Activated CD4-positive, CD25-positive, alpha-beta regulatory T cell (primary cell): ENCODE results near the gene RCE1.

Experiments used
- DNase-seq, 4 experiments: peaks; one replicate each; lab custom pipeline; 2025; lab: John Stamatoyannopoulos, UW

The RCE1 gene

DNA sequence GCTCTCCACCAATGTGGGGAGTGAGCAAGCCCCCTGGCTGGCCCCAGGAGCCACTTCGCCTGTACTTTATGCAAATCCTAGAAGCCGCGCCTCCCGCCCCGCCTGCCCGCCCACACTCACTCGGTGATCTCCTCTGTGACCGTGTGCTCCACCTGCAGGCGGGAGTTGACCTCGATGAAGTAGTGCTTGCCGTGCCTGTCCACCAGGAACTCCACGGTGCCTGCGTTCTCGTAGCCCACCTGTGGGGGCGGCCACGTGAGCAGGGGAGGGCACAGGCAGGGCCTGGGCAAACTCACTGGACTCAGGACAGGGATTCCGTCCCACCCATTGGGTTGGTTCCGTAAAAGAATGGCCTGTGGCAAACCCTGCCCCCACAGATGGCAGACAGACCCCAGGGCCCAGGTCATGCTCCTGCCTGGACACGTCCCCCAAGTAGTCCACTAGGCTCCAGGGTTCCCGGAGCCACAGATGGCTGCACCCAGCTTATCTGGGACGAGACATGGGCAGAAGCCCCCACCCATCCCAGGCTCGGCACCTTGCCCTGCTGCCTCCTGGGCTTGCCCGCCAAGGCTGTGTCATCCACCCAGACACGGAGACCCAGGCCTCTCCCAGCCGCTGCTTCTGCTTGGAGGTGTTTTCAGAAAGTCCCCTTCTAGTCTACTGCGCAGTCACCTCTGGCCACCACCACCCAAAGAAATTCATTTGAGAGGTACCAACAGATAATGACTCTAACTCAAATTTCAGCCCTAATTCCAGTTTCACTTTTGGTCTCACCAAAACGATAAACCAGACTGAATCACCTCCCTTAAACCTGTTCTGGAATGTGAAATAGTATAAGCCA is 25.7 kb downstream of the RCE1 start:
- peak; percentile 54 to 69 (median 60) for DNase-seq

GRCh38 chr11:66869567-66869870 is 26.3 kb downstream of the RCE1 start:
- DNase-seq: no peak

- DNase-seq: no peak
Observed at GRCh38 chr11:66870131-66870530, 26.9 kb downstream of the RCE1 start.

DNA sequence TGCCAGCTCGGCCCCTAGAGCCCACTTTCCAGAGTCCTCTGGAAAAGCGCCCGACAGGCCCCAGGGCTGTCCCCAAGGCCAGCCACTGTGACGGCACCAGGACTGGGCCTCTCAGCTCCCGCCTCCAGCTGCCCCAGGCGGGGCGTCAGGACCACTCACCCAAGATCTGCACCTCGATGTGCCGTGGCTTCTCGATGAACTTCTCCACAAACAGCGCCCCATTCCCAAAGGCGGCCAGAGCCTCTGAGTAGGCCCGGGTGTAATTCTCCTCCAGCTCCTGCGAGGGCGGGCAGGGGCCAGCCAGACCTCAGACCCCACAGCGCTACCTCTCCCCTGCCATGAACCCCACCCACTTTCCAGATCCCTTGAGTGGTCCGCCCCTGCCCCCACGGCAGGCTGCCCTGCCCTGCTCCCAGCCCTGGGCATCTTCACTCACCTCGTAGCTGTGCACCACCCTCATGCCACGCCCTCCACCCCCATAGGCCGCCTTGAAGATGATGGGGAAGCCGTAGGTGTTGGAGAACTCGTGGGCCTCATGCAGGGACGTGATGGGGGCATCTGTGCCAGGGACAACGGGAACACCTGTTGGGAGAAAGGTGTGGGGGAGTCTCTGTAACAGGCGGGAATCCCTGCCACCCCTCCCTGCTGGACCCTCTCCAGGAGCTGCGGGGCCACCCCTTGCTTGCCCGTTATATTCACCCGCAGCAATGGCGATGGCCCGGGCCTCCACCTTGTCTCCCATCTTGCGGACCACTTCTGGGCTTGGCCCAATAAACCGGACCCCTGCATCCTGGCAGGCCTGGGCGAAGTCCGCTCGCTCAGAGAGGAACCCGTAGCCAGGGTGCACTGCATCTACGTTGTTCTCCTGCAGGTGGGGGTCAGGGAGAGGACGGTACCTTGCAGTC is 27.6 kb downstream of the RCE1 start:
- DNase-seq: no peak

GRCh38 chr11:66871521-66871901 is 28.3 kb downstream of the RCE1 start:
- no peak for DNase-seq

GRCh38 chr11:66874232-66874631 is 31.0 kb downstream of the RCE1 start:
- DNase-seq: no peak

- DNase-seq: no peak
Observed at GRCh38 chr11:66875378-66875777, 32.1 kb downstream of the RCE1 start.

DNA sequence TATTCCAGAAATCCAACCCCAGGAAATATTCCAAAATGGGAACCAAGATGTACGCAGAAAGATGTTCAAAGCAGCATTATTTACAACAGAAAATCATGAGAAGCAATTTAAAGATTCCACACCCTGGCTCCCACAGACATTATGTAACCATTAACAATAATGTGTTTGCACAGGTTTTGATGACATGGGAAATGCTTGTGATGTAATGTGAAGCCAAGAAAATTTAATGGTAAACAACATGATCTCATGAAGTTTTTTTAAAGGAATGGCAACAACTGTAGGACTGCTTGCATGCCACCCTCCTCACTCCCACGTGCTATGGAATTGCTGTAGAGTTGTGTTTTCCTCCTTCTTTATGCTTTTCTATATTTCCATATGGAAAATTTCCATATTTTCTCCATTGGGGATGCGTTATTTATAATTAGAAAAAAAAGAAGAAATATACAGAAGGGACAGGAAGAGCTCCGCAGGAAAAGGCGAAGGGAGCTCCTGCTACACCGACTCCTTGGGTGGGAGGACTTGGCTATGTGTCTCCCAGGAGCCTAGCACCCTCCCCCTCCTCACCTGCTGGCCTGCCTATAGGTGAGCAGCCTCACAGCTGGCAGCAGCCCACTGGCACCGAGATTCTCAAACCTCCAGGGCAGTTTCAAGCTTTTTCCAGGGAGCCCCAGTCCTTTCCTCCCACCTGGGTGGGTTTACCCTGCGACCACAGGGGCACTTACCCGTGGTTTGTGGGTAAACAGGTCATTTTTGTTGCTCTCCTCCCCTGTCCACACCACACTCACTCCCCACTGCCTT is 34.5 kb downstream of the RCE1 start:
- no peak for DNase-seq

DNA sequence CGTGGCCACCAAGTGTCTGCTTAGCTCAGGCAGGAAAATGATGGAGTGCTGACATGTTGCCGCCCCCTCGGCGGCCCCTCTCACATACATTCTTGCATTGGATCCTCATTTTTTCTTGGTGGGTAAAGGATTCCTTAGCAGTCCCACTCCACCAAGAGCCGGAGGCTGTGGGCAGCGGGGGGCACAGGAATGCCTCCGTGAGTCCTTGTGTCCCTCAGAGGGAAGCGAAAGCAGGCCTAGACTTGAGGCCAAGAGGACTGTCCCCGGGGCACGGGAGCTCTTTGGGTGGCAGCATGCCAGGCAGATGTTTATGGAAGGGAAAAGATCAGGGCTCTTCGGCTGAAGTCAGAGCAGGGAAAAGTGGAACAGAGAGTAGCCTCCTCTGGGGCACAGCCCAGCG is 35.2 kb downstream of the RCE1 start:
- DNase-seq: no peak

GRCh38 chr11:66879000-66879399 is 35.8 kb downstream of the RCE1 start:
- DNase-seq: no peak

DNA sequence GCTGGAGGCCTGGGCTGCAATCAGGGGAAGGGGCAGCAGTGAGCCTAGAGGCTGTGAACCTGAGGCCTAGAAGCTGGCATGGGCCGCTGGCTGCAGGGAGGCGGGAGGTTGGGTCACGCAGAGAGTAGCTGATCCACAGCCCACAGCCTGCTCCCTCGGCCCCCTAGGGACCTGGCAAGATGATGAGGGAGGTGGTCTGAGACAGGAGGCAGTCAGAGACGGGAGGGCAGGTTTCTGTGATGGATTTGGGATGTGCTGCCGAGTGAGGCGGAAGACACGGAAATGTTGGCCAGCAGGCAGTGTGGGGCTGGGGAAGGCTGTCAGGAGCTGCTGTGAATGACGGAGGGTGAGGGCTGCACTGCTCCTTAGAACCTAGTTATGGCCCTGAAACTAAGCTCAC is 36.3 kb downstream of the RCE1 start:
- DNase-seq: no peak

- no peak for DNase-seq
Observed at GRCh38 chr11:66879999-66880398, 36.8 kb downstream of the RCE1 start.

DNA sequence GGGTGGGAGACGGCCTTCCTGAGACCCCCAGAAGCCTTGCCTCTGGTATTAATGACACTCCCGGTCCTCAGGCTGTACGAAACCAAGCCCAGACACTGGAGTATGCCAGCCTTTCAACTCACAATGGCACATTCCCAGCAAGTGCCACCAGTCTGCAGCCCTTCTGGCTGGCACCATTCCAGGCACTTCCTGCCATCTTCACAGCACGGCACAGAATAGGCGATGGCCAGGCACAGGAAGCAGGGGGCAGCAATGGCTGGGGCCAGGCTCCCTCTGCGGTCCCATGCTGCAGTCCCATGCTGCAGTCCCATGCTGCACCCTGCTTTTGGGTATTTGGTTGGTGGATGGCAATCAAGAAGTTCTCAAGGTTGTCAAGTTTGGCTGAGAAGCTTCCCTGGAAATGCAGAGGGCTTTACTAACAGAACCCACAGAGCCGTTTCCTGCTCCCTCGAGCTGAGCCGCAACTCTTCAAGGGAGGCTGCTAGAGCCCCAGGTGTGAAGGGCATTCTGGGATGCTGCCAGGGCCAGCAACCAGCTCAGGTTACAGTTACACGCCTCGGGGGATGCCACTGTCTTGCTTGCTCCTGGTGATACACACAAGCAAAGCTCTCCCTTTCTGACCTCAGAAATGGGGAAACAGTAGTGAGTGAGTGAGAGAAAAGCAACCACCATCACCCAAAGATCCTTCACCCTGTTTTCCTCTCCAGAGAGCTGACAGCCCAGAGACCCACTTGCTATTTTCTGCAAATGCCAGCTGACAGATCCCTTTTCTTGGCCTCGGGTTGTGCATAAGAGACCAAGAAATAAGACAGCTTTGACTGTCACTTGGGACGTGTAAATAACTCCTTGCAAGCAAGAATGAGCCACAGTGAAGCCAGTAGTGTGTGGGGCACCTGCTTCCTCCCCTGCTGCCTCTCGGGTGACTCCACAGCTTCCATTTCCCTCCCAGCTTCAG is 37.5 kb downstream of the RCE1 start:
- DNase-seq: no peak

DNA sequence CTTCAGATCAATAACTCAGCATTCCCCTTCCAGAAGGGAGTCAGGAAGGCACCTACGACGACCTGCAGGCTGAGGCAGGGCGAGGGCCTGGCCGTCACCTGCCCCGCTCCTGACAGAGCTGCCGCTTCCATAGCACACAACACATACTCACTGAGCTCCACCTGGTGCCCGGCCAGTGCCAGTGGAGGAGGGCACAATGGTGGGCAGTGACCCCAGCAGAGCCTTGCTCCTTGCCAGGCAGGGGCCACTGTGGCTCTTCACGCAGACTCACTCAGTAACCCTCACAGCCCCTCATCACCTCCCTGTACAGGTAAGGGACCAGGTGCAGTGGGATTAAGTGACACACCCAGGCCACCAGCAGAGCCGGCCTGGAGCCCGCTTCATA is 38.2 kb downstream of the RCE1 start:
- DNase-seq: no peak

GRCh38 chr11:66881927-66882452 is 38.7 kb downstream of the RCE1 start:
- no peak for DNase-seq

DNA sequence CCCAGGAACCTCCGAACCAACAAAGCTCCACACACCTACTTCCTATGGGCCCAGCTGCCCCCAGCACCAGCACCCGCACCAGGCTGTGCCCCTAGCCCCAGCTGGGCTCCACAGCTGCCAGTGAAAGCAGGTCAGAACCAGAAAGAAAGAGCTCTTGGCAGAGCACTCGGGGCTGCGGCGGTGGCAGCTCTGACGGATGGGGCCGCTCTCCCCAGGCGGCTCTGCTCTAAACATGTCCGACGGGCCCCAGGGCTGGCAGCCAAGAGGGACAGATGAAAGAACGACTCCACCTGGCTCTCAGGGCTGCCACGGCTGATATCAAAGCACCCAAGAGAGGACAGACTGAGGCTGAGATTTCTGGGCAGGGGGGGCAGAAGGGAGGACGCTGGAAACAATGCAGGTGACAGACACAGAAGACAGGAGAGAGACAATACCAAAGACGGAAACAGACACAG is 39.3 kb downstream of the RCE1 start:
- no peak for DNase-seq

GRCh38 chr11:66883016-66883965 is 40.0 kb downstream of the RCE1 start:
- peak; percentile 21 to 56 (median 39) for DNase-seq

- DNase-seq: no peak
Observed at GRCh38 chr11:66884443-66884842, 41.2 kb downstream of the RCE1 start.

GRCh38 chr11:66885469-66885868 is 42.2 kb downstream of the RCE1 start:
- DNase-seq: no peak

DNA sequence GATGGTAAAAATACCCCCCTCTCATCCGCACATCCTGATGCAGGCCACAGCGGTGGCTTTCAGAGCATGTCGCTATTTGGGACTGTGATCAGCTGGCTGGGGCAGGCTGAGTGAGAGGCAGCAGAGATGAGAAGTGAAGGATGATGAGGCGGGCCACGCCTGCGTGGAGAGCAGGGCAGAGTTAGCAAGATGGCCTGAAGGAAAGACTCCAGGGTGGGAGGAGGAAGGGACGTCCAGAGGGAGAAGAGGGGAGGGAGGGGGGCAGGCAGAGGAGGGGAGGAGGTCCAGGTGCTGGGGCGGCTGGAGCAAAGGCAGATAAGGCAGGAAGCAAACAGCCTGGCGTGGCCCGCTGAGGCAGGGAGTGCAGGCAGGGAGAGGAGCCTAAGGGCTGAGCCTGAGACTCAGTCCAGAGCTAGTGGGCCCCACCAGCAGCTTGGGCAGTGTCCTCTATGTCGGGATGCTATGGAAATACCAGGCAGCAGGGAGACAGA is 42.8 kb downstream of the RCE1 start:
- DNase-seq: no peak
